Tibial nerve (tissue), 4 donors: Measurements from ENCODE around the gene SFPQ.
"Not testable (repeated sequence)": the region's sequence is repeated elsewhere in the genome, so short reads cannot be mapped to it uniquely, and the experiment has no call there.

Experiments
- CTCF ChIP-seq, 5 experiments: fragments of 200-600 bp in 3 of 5; fragments of 450-650 bp in 2 of 5; sonication (generic) in 3 of 5; IDR thresholded peaks; one replicate each; pipeline ENCODE4 v1.5.1; 2016 to 2019; ENCODE audit warnings: antibody characterized with exemption in 5 of 5, mild to moderate bottlenecking in 3 of 5, moderate library complexity in 2 of 5
- EP300 ChIP-seq, 2 donors: sonication (generic); formaldehyde crosslinking; IDR thresholded peaks; one replicate each; pipeline ENCODE4 v1.6.1; 2017; ENCODE audit warnings: antibody characterized with exemption in 2 of 2, mild to moderate bottlenecking in 1 of 2
- POLR2A ChIP-seq, 2 donors: fragments of 450-650 bp; IDR thresholded peaks; one replicate each; pipeline ENCODE4 v1.6.1; 2017; ENCODE audit warnings: antibody characterized with exemption in 2 of 2, mild to moderate bottlenecking in 2 of 2, moderate library complexity in 2 of 2

GRCh38 chr1:35137590-35137989, 55.4 kb downstream of the SFPQ start:
- TF ChIP-seq CTCF, EP300, POLR2A (IDR thresholded peaks at IDR 0.05): not testable (repeated sequence)
